Measurements from ENCODE around the gene CHMP4B. TPM values are rescaled to one million over a fixed set of nuclear protein-coding genes. Genes with fewer than 3 reads are reported as not detected.

Gene CHMP4B
- 42.4 and 50.4 TPM in 2 replicates for total RNA-seq

GRCh38 chr20:33810885-33811775 is at the start of gene CHMP4B:
Gene CHMP4B (plus strand): TSS chr20:33811348. CDS start chr20:33811469, 121 bp downstream.

Other genes with a start within 250 kb of the CHMP4B start
- gene C20orf144, start 149.0 kb upstream of the CHMP4B start, total RNA-seq: 0.09 TPM in 2 replicates
- 1.6 and 3.1 TPM in 2 replicates for gene ACTL10, start 144.4 kb upstream of the CHMP4B start, total RNA-seq
- 12.5 and 19.0 TPM in 2 replicates for gene NECAB3, start 136.9 kb upstream of the CHMP4B start, total RNA-seq
- gene E2F1, start 125.0 kb upstream of the CHMP4B start, total RNA-seq: 5.1 and 9.8 TPM in 2 replicates
- gene PXMP4, start 91.0 kb upstream of the CHMP4B start, total RNA-seq: 3.8 and 4.5 TPM in 2 replicates
- gene ZNF341, start 79.4 kb upstream of the CHMP4B start, total RNA-seq: 1.1 and 1.4 TPM in 2 replicates
- 78.0 and 101 TPM in 2 replicates for gene RALY, start 182.6 kb downstream of the CHMP4B start, total RNA-seq